Measurements from ENCODE around the gene ABHD10.

ABHD10 gene

GRCh38 chr3:112002096-112002971 lies 23.5 kb downstream of the ABHD10 start:
- DNase-seq = peak in 1 of 5 donors; percentile 21

- DNase-seq = no peak
These were observed 24.7 kb downstream of the ABHD10 start for GRCh38 chr3:112003321-112004080.

- DNase-seq = no peak
These were observed 25.4 kb downstream of the ABHD10 start for GRCh38 chr3:112004187-112004586.

- DNase-seq = no peak
These were observed 25.8 kb downstream of the ABHD10 start for GRCh38 chr3:112004669-112005068.

GRCh38 chr3:112005091-112005672 lies 26.4 kb downstream of the ABHD10 start:
- DNase-seq = no peak

- no peak for DNase-seq
These were observed 28.8 kb downstream of the ABHD10 start for GRCh38 chr3:112007633-112008032.

- no peak for DNase-seq
These were observed 30.8 kb downstream of the ABHD10 start for GRCh38 chr3:112009670-112010069.

GRCh38 chr3:112010636-112011035 lies 31.8 kb downstream of the ABHD10 start:
- no peak for DNase-seq

- DNase-seq = no peak
These were observed 32.6 kb downstream of the ABHD10 start for GRCh38 chr3:112011376-112011940.

GRCh38 chr3:112012205-112012992 lies 33.6 kb downstream of the ABHD10 start:
- DNase-seq = no peak

- DNase-seq = peak in 3 of 5 donors; percentile 23 to 67 (median 40)
These were observed 34.4 kb downstream of the ABHD10 start for GRCh38 chr3:112013058-112013783.

- no peak for DNase-seq
These were observed 34.9 kb downstream of the ABHD10 start for GRCh38 chr3:112013784-112014143.

GRCh38 chr3:112017091-112017490 lies 38.3 kb downstream of the ABHD10 start:
- no peak for DNase-seq

GRCh38 chr3:112018712-112019111 lies 39.9 kb downstream of the ABHD10 start:
- DNase-seq = no peak

- no peak for DNase-seq
These were observed 40.9 kb downstream of the ABHD10 start for GRCh38 chr3:112019716-112020115.

- no peak for DNase-seq
These were observed 41.9 kb downstream of the ABHD10 start for GRCh38 chr3:112020674-112021085.

GRCh38 chr3:112027142-112027541 lies 48.3 kb downstream of the ABHD10 start:
- DNase-seq = no peak

- DNase-seq = no peak
These were observed 49.0 kb downstream of the ABHD10 start for GRCh38 chr3:112027826-112028225.

GRCh38 chr3:112030901-112031300 lies 52.1 kb downstream of the ABHD10 start:
- DNase-seq = no peak

GRCh38 chr3:112032098-112032731 lies 53.4 kb downstream of the ABHD10 start:
- no peak for DNase-seq

GRCh38 chr3:112034436-112034835 lies 55.6 kb downstream of the ABHD10 start, which contains the start of gene TMPRSS7:
TMPRSS7 (plus strand) TSS chr3:112034736; CDS start chr3:112034846, 110 bp downstream.
- DNase-seq = no peak
